ENCODE measurements around the gene HCAR1.

- TF ChIP-seq GATA2 (IDR thresholded peaks at IDR 0.05; ENCODE audit: low read depth, low read length) (no peak), GATA3 (IDR thresholded peaks at IDR 0.05; ENCODE audit: low read depth, low read length) (no peak)
Measured at GRCh38 chr12:122725452-122726079, 5.1 kb downstream of the HCAR1 start.

Data from SH-SY5Y (cell line).